HG03558 (cell line): ENCODE results near the gene PPP3CA.

Source experiments
- ATAC-seq: cut with Tn5 transposase; IDR thresholded peaks from one replicate; pipeline ENCODE4 v1.9.1; 2021; ENCODE audit warnings: moderate number of reproducible peaks; ENCODE audit not compliant: unreplicated experiment; ENCODE audit errors: extremely low read depth

Gene PPP3CA

GRCh38 chr4:101347267-101347556 lies at the start of gene PPP3CA:
PPP3CA (minus strand) TSS chr4:101347526.
- no peak for ATAC-seq

GRCh38 chr4:101393256-101393655 lies 45.9 kb upstream of the PPP3CA start:
- ATAC-seq: no peak

- ATAC-seq: no peak
These were observed 23.4 kb upstream of the PPP3CA start for GRCh38 chr4:101370663-101371210.

GRCh38 chr4:101367201-101367600 lies 19.9 kb upstream of the PPP3CA start:
- ATAC-seq: no peak

GRCh38 chr4:101366331-101366730 lies 19.0 kb upstream of the PPP3CA start:
- ATAC-seq: no peak

GRCh38 chr4:101357751-101358150 lies 10.4 kb upstream of the PPP3CA start:
- ATAC-seq: no peak

GRCh38 chr4:101356928-101357327 lies 9.6 kb upstream of the PPP3CA start:
- ATAC-seq: no peak

- no peak for ATAC-seq
These were observed 8.7 kb upstream of the PPP3CA start for GRCh38 chr4:101355767-101356702.

GRCh38 chr4:101355246-101355645 lies 7.9 kb upstream of the PPP3CA start:
- ATAC-seq: peak; percentile 96

GRCh38 chr4:101349801-101350064 lies 2.4 kb upstream of the PPP3CA start:
- no peak for ATAC-seq

- no peak for ATAC-seq
These were observed 1.9 kb upstream of the PPP3CA start for GRCh38 chr4:101348995-101349800.

- no peak for ATAC-seq
These were observed 1.1 kb upstream of the PPP3CA start for GRCh38 chr4:101348367-101348827.

GRCh38 chr4:101347557-101348366 lies 436 bp upstream of the PPP3CA start:
- peak; percentile 61 for ATAC-seq

- ATAC-seq: no peak
These were observed 717 bp downstream of the PPP3CA start for GRCh38 chr4:101346351-101347266.

GRCh38 chr4:101345596-101346350 lies 1.6 kb downstream of the PPP3CA start:
- no peak for ATAC-seq

GRCh38 chr4:101345271-101345595 lies 2.1 kb downstream of the PPP3CA start:
- no peak for ATAC-seq

GRCh38 chr4:101339332-101339731 lies 8.0 kb downstream of the PPP3CA start:
- ATAC-seq: no peak

GRCh38 chr4:101337688-101338087 lies 9.6 kb downstream of the PPP3CA start:
- ATAC-seq: no peak
